ENCODE results near the gene TM4SF4.

DNA sequence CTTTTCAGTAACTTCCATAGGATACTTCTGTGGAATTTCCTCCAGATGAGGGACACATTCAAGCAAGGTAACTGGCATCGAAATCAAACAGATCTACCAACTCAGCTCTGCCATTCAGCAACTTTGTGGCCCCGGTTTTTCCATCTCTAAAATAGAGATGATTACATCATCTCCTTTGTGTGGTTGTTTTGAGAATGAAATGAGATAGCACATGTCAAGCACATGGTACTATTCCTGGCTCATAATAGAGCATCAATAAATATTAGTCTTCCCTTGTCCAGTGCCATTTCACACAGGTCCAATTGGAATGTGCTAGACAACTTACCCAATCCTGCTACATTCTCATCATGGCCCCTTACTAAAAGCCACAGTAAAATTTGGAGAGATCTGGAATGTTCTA is 24.2 kb upstream of the TM4SF4 start:
- TF ChIP-seq, protein P1, sequence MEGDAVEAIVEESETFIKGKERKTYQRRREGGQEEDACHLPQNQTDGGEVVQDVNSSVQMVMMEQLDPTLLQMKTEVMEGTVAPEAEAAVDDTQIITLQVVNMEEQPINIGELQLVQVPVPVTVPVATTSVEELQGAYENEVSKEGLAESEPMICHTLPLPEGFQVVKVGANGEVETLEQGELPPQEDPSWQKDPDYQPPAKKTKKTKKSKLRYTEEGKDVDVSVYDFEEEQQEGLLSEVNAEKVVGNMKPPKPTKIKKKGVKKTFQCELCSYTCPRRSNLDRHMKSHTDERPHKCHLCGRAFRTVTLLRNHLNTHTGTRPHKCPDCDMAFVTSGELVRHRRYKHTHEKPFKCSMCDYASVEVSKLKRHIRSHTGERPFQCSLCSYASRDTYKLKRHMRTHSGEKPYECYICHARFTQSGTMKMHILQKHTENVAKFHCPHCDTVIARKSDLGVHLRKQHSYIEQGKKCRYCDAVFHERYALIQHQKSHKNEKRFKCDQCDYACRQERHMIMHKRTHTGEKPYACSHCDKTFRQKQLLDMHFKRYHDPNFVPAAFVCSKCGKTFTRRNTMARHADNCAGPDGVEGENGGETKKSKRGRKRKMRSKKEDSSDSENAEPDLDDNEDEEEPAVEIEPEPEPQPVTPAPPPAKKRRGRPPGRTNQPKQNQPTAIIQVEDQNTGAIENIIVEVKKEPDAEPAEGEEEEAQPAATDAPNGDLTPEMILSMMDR (IDR thresholded peaks at IDR 0.05 in 4 of 5, conservative IDR thresholded peaks at IDR 0.05 in 1 of 5): no peak
- no peak for TF ChIP-seq POLR2A (IDR thresholded peaks at IDR 0.05)

Data from gastrocnemius medialis (tissue), 4 donors.